C4-2B (cell line): Measurements from ENCODE around the gene ARRDC2.

Experiments
- H3K27ac ChIP-seq: fragments of 450-650 bp; 2 replicates; pipeline ENCODE4 v1.5.1; 2017
- CTCF ChIP-seq: fragments of 450-650 bp; conservative IDR thresholded peaks from 2 replicates; pipeline ENCODE4 v1.5.1; 2017; ENCODE audit warnings: mild to moderate bottlenecking
- ZFX ChIP-seq: fragments of 450-650 bp; IDR thresholded peaks from 2 replicates; pipeline ENCODE4 v1.6.1; 2017

Gene ARRDC2

GRCh38 chr19:18045307-18046050, 37.5 kb downstream of the ARRDC2 start:
- H3K27ac ChIP-seq, result peak overlapping the region; percentile 19

DNA sequence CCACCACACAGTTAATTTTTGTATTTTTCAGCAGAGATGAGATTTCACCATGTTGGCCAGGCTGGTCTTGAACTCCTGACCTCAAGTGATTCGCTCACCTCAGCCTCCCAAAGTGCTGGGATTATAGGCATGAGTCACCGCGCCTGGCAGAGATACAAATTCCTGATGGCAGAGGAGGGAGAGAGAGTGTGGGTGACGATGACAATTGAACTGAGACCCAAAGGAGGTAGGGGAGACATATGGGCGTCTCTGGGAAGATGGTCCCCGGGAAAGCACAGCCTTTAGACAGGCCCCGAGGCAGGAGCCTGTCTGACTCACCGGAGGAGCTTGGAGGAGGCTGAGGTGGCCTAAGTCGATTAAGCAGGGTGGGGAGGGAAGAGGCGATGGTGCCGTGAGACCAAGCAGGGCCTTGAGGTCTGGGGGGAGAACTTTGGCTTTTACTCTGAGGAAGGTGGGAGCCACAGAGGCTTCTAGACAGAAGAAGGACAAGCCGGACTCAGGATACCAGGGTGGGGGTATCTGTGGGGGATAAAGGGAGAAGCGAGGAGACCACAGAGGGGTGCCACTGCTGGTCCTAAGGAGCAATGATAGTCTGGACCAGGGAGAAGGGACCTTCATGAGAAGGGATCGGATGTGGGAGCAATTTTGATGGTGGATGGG, 38.2 kb downstream of the ARRDC2 start:
- H3K27ac ChIP-seq, result no peak overlapping the region
- TF ChIP-seq CTCF (no peak), ZFX (no peak)

More at GRCh38 chr19:18045307-18046050, 37.5 kb downstream of the ARRDC2 start:
- TF ChIP-seq ZFX, result no peak
- no peak for TF ChIP-seq CTCF

GRCh38 chr19:18049385-18049784, 41.4 kb downstream of the ARRDC2 start:
- no peak for TF ChIP-seq CTCF
- no peak for TF ChIP-seq ZFX
- H3K27ac ChIP-seq, result no peak overlapping the region

- no peak for TF ChIP-seq CTCF
- TF ChIP-seq ZFX, result no peak
These were observed 43.9 kb downstream of the ARRDC2 start for GRCh38 chr19:18051887-18052286.

GRCh38 chr19:18053576-18054219, 45.7 kb downstream of the ARRDC2 start:
- H3K27ac ChIP-seq, result no peak overlapping the region
- TF ChIP-seq CTCF (no peak), ZFX (no peak)

More at GRCh38 chr19:18051887-18052286, 43.9 kb downstream of the ARRDC2 start:
- no peak overlapping the region for H3K27ac ChIP-seq

DNA sequence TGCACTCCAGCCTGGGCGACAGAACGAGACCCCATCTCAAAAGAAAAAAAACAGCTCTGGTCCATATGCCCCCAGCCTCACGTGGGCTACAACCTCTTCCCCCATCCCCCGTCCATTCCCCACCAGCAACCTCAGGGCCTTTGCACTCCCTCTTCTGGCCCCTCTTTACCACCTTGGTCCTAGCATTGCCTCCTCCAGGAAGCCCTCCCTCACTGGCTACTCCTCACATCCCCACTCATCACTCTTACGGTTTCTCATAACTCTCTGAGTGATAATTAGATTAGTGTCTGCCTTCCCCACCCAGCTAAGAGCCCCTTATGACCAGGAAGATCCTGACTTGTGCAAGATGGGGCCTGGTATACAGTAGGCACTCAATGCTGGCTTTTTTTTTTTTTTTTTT, 48.0 kb downstream of the ARRDC2 start:
- no peak for TF ChIP-seq ZFX
- TF ChIP-seq CTCF, result no peak
- H3K27ac ChIP-seq, result no peak overlapping the region

DNA sequence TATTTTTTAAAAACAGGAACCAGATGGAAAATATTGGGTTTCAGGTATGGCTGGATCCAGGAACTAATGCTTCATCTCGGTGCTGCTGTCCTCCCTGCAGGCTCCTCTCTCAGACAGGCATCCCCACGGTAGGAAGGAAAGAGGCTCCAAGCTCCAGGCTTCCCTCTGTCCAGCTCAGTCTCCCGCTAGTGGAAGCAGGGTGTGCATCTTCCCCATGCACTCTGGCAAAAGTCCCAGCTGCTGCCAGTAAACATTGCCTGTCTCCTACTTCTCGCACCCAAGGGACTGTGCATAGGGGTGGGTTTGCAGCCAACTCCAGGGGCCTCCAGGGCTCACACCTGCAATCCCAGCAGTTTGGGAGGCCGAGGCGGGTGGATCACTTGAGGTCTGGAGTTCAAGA, 49.6 kb downstream of the ARRDC2 start:
- H3K27ac ChIP-seq, result peak overlapping the region; percentile 47
- TF ChIP-seq CTCF, result no peak
- no peak for TF ChIP-seq ZFX
